ENCODE measurements around the gene SLC26A6. TPM values are rescaled to one million over a fixed set of nuclear protein-coding genes. Genes with fewer than 3 reads are reported as not detected.

Gene SLC26A6
- polyA plus RNA-seq, 1 of the 3 experiments (the other 2 are of a cell fraction): 31.9 TPM

DNA sequence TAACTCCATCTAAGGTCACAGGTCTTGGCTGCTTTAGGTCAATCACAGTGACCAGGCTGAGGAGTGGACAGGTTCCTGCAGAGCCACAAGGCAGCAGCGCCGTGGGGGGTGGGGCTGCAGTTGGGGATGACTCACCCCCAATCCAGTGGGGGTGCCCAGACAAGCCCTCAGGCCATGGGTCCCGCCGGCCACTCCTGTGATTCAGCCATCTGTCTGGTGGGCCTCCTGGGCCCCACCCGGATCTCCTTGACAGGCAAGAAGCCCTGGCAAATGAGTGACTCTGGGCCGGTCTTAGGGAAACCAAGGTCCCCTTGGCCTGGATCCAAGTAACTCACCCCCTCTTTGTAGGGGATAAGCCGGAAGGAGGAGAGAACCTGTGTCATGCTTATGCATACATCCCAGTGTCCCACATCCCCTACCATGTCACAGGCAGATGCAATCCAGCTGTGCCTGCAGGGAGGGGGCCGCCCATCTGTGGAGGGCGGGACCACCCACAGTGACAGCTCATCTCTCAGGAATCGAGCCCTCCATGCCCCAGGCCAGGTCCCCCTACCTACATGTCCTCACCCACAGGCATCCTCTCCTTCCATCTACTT lies 39.6 kb downstream of the SLC26A6 start:
- H4K20me1 ChIP-seq (ENCODE audit: insufficient read depth): no peaks in the 10 kb centered on the region
- H3F3A ChIP-seq (replicated peaks; ENCODE audit: insufficient read depth): peaks cover 45% of the 10 kb centered on the region
- no peak overlapping the region; the same call in 1 of the 2 replicates for H3K9ac ChIP-seq
- H3K4me3 ChIP-seq (ENCODE audit: low read depth in 2 of 2, low read length in 1 of 2): peak overlapping the region in 1 of 2 experiments; percentile 31; a peak in 1 of 4 replicates
- POLR2A ChIA-PET: interaction anchor here (0.6 kb wide), 1 partner anchor 427 kb away, joined by 3 read pairs; no protein-coding TSS in a partner anchor
- 16% methylated on average over 3 of the region's 10 CpGs for WGBS (ENCODE audit: low lambda C conversion rate)
- CTCF ChIA-PET: no interaction called here
- peaks cover 5% of the 10 kb centered on the region; the same call in 1 of the 2 replicates for H3K79me2 ChIP-seq (ENCODE audit: insufficient read depth)
- peaks cover 0 to 17% of the 10 kb centered on the region in 2 experiments for H3K36me3 ChIP-seq (replicated peaks in 1 of 2; ENCODE audit: control insufficient read depth in 1 of 2, insufficient read depth in 2 of 2, low read length in 1 of 2)
- no peaks in the 10 kb centered on the region for H3K9me2 ChIP-seq
- H3K27ac ChIP-seq (ENCODE audit: low read depth in 2 of 2, low read length in 1 of 2): peak overlapping the region in 1 of 2 experiments; percentile 96; a peak in 2 of 4 replicates
- TF ChIP-seq, protein P1, sequence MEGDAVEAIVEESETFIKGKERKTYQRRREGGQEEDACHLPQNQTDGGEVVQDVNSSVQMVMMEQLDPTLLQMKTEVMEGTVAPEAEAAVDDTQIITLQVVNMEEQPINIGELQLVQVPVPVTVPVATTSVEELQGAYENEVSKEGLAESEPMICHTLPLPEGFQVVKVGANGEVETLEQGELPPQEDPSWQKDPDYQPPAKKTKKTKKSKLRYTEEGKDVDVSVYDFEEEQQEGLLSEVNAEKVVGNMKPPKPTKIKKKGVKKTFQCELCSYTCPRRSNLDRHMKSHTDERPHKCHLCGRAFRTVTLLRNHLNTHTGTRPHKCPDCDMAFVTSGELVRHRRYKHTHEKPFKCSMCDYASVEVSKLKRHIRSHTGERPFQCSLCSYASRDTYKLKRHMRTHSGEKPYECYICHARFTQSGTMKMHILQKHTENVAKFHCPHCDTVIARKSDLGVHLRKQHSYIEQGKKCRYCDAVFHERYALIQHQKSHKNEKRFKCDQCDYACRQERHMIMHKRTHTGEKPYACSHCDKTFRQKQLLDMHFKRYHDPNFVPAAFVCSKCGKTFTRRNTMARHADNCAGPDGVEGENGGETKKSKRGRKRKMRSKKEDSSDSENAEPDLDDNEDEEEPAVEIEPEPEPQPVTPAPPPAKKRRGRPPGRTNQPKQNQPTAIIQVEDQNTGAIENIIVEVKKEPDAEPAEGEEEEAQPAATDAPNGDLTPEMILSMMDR (IDR thresholded peaks at IDR 0.05): no peak
- TF ChIP-seq, protein P2, sequence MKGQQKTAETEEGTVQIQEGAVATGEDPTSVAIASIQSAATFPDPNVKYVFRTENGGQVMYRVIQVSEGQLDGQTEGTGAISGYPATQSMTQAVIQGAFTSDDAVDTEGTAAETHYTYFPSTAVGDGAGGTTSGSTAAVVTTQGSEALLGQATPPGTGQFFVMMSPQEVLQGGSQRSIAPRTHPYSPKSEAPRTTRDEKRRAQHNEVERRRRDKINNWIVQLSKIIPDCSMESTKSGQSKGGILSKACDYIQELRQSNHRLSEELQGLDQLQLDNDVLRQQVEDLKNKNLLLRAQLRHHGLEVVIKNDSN (IDR thresholded peaks at IDR 0.05; ENCODE audit: borderline replicate concordance, low read depth): no peak
- TF ChIP-seq ELF1 (IDR thresholded peaks at IDR 0.05) (no peak), TCF12 (IDR thresholded peaks at IDR 0.05) (peak; percentile 49), RXRA (IDR thresholded peaks at IDR 0.05; ENCODE audit: borderline replicate concordance, low read depth) (no peak; the same call in 1 of the 2 replicates), FOXJ3 (CRISPR knock-in tag; IDR thresholded peaks at IDR 0.05) (no peak), SIN3A (IDR thresholded peaks at IDR 0.05; ENCODE audit: borderline replicate concordance, low read depth, low read length) (no peak), FOSL2 (IDR thresholded peaks at IDR 0.05; ENCODE audit: borderline replicate concordance, low read depth) (peak; percentile 94; the same call in 1 of the 2 replicates), RCOR1 (IDR thresholded peaks at IDR 0.05; ENCODE audit: low read length) (no peak), GABPA (IDR thresholded peaks at IDR 0.05; ENCODE audit: low read depth) (no peak), EP300 (IDR thresholded peaks at IDR 0.05; ENCODE audit: borderline replicate concordance in 1 of 2, low read depth in 1 of 2, low read length in 1 of 2) (0 out of 4 replicates have a peak, but pooled peaks of 1 of the 2 experiments have one; percentile 8), YY1 (IDR thresholded peaks at IDR 0.05; ENCODE audit: low read depth) (no peak; the same call in 1 of the 2 replicates), CHD2 (IDR thresholded peaks at IDR 0.05; ENCODE audit: low read length, partially characterized antibody) (peak; percentile 23), NFIC (IDR thresholded peaks at IDR 0.05; ENCODE audit: borderline replicate concordance) (peak; percentile 69), SMC3 (IDR thresholded peaks at IDR 0.05; ENCODE audit: low read depth, low read length) (no peak)
- TF ChIP-seq, protein P3, sequence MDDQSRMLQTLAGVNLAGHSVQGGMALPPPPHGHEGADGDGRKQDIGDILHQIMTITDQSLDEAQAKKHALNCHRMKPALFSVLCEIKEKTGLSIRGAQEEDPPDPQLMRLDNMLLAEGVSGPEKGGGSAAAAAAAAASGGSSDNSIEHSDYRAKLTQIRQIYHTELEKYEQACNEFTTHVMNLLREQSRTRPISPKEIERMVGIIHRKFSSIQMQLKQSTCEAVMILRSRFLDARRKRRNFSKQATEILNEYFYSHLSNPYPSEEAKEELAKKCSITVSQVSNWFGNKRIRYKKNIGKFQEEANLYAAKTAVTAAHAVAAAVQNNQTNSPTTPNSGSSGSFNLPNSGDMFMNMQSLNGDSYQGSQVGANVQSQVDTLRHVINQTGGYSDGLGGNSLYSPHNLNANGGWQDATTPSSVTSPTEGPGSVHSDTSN (IDR thresholded peaks at IDR 0.05): peak; percentile 65
- TF ChIP-seq, protein P4, sequence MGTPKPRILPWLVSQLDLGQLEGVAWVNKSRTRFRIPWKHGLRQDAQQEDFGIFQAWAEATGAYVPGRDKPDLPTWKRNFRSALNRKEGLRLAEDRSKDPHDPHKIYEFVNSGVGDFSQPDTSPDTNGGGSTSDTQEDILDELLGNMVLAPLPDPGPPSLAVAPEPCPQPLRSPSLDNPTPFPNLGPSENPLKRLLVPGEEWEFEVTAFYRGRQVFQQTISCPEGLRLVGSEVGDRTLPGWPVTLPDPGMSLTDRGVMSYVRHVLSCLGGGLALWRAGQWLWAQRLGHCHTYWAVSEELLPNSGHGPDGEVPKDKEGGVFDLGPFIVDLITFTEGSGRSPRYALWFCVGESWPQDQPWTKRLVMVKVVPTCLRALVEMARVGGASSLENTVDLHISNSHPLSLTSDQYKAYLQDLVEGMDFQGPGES (IDR thresholded peaks at IDR 0.05; ENCODE audit: low read depth, low read length): no peak
- TF ChIP-seq, protein P5, sequence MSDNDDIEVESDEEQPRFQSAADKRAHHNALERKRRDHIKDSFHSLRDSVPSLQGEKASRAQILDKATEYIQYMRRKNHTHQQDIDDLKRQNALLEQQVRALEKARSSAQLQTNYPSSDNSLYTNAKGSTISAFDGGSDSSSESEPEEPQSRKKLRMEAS (IDR thresholded peaks at IDR 0.05; ENCODE audit: low read depth): peak; percentile 38; the same call in 1 of the 2 replicates
- TF ChIP-seq, protein P6, sequence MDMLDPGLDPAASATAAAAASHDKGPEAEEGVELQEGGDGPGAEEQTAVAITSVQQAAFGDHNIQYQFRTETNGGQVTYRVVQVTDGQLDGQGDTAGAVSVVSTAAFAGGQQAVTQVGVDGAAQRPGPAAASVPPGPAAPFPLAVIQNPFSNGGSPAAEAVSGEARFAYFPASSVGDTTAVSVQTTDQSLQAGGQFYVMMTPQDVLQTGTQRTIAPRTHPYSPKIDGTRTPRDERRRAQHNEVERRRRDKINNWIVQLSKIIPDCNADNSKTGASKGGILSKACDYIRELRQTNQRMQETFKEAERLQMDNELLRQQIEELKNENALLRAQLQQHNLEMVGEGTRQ (IDR thresholded peaks at IDR 0.05; ENCODE audit: borderline replicate concordance, low read depth, low read length): no peak
- TF ChIP-seq, protein P7, sequence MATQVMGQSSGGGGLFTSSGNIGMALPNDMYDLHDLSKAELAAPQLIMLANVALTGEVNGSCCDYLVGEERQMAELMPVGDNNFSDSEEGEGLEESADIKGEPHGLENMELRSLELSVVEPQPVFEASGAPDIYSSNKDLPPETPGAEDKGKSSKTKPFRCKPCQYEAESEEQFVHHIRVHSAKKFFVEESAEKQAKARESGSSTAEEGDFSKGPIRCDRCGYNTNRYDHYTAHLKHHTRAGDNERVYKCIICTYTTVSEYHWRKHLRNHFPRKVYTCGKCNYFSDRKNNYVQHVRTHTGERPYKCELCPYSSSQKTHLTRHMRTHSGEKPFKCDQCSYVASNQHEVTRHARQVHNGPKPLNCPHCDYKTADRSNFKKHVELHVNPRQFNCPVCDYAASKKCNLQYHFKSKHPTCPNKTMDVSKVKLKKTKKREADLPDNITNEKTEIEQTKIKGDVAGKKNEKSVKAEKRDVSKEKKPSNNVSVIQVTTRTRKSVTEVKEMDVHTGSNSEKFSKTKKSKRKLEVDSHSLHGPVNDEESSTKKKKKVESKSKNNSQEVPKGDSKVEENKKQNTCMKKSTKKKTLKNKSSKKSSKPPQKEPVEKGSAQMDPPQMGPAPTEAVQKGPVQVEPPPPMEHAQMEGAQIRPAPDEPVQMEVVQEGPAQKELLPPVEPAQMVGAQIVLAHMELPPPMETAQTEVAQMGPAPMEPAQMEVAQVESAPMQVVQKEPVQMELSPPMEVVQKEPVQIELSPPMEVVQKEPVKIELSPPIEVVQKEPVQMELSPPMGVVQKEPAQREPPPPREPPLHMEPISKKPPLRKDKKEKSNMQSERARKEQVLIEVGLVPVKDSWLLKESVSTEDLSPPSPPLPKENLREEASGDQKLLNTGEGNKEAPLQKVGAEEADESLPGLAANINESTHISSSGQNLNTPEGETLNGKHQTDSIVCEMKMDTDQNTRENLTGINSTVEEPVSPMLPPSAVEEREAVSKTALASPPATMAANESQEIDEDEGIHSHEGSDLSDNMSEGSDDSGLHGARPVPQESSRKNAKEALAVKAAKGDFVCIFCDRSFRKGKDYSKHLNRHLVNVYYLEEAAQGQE (IDR thresholded peaks at IDR 0.05; ENCODE audit: low read depth, low read length): peak; percentile 38; the same call in 1 of the 2 replicates
- DNase-seq: peak; percentile 72
- H3K4me2 ChIP-seq: peak overlapping the region; percentile 82
- no peaks in the 10 kb centered on the region for H3K27me3 ChIP-seq (ENCODE audit: insufficient read depth)
- peaks cover 30 to 37% of the 10 kb centered on the region in 2 experiments; a peak in 3 of 4 replicates for H3K4me1 ChIP-seq (ENCODE audit: control insufficient read depth in 1 of 2, insufficient read depth in 2 of 2, low read depth in 1 of 2, low read length in 1 of 2)
- no peak overlapping the region for H2AFZ ChIP-seq (ENCODE audit: low read depth)
- H3K9me3 ChIP-seq: no peaks in the 10 kb centered on the region

All from SK-N-SH (cell line).